Spleen (tissue), 7 donors: Measurements from ENCODE around the gene CUX1.
"Not testable (repeated sequence)": the region's sequence is repeated elsewhere in the genome, so short reads cannot be mapped to it uniquely, and the experiment has no call there.

Source experiments
- POLR2A ChIP-seq, 3 donors: fragments of 450-650 bp; IDR thresholded peaks; one replicate each; pipeline ENCODE4 v1.5.1; 2017; ENCODE audit warnings: antibody characterized with exemption in 3 of 3, mild to moderate bottlenecking in 1 of 3
- TF ChIP-seq, protein P1 (sequence below), 11 experiments: fragments of 200-600 bp in 7 of 11; fragments of 450-650 bp in 4 of 11; sonication (generic) in 4 of 11; IDR thresholded peaks in 8 of 11; conservative IDR thresholded peaks in 3 of 11; 1 replicate in 7 of 11; 2 replicates in 4 of 11; pipeline versions ENCODE4 v1.4.0 to v1.8.0; 2016 to 2021; ENCODE audit warnings: antibody characterized with exemption in 11 of 11, inconsistent platforms in 4 of 11, mild to moderate bottlenecking in 1 of 11
- donor health status: DM: no; HTN: no; CAD: no; lungs with moderate emphysema.
- donor health status: DM: no; HTN: no; CAD: no.
- donor health status: DM: no; HTN: no; CAD: no.

DNA sequence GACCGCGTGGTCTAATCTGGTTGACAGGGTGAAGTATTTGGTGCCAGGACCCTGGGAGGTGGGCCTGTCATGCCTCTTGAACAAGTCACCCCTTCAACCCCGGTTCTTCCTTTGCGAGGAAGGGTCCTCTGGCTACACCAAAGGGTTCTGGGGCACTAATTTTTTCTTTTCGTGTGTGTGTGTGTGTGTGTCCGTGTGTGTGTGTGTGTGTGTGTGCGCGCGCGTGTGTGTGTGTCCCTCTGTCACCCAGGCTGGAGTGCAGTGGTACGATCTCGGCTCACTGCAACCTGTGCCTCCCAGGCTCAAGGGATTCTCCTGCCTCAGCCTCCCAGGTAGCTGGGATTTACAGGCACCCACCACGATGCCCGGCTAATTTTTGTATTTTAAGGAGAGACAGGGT is 483.9 kb downstream of the CUX1 start:
- TF ChIP-seq, protein P1, sequence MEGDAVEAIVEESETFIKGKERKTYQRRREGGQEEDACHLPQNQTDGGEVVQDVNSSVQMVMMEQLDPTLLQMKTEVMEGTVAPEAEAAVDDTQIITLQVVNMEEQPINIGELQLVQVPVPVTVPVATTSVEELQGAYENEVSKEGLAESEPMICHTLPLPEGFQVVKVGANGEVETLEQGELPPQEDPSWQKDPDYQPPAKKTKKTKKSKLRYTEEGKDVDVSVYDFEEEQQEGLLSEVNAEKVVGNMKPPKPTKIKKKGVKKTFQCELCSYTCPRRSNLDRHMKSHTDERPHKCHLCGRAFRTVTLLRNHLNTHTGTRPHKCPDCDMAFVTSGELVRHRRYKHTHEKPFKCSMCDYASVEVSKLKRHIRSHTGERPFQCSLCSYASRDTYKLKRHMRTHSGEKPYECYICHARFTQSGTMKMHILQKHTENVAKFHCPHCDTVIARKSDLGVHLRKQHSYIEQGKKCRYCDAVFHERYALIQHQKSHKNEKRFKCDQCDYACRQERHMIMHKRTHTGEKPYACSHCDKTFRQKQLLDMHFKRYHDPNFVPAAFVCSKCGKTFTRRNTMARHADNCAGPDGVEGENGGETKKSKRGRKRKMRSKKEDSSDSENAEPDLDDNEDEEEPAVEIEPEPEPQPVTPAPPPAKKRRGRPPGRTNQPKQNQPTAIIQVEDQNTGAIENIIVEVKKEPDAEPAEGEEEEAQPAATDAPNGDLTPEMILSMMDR (IDR thresholded peaks at IDR 0.05 in 8 of 11, conservative IDR thresholded peaks at IDR 0.05 in 3 of 11) = not testable (repeated sequence)
- TF ChIP-seq POLR2A (IDR thresholded peaks at IDR 0.05) = not testable (repeated sequence)
